SK-N-SH treated with all-trans-retinoic acid at 6 μM for 48 hours (cell line): Measurements from ENCODE around the gene VIT.

ENCODE experiments used
- ARNTL ChIP-seq: fragments of 450-650 bp; formaldehyde crosslinking; IDR thresholded peaks from 2 replicates; pipeline ENCODE4 v1.5.0; 2020; ENCODE audit warnings: low read depth, mild to moderate bottlenecking, moderate library complexity, borderline replicate concordance
- CREB5 ChIP-seq: fragments of 250-450 bp; sonication (Bioruptor Pico); IDR thresholded peaks from 2 replicates; pipeline ENCODE4 v1.5.1; 2020; ENCODE audit warnings: low read depth, mild to moderate bottlenecking, moderate library complexity
- ESRRG ChIP-seq: fragments of 250-450 bp; sonication (Bioruptor Pico); IDR thresholded peaks from 2 replicates; pipeline ENCODE4 v1.6.1; 2021; ENCODE audit warnings: mild to moderate bottlenecking
- GLIS3 ChIP-seq: fragments of 250-450 bp; sonication (Bioruptor Pico); IDR thresholded peaks from 2 replicates; pipeline ENCODE4 v1.5.0; 2020; ENCODE audit warnings: mild to moderate bottlenecking, moderate library complexity
- ISL1 ChIP-seq: fragments of 250-450 bp; sonication (Bioruptor Pico); IDR thresholded peaks from 2 replicates; pipeline ENCODE4 v2.1.2; 2022; ENCODE audit warnings: mild to moderate bottlenecking, moderate library complexity
- OSR1 ChIP-seq: fragments of 250-450 bp; sonication (Bioruptor Pico); IDR thresholded peaks from 2 replicates; pipeline ENCODE4 v1.8.0; 2022; ENCODE audit warnings: moderate library complexity, mild to moderate bottlenecking, inconsistent platforms
- POU6F1 ChIP-seq: fragments of 250-450 bp; sonication (Bioruptor Pico); IDR thresholded peaks from 2 replicates; pipeline ENCODE4 v1.8.0; 2021; ENCODE audit warnings: low read depth, mild to moderate bottlenecking, moderate library complexity, borderline replicate concordance
- PPARA ChIP-seq: fragments of 250-450 bp; sonication (Bioruptor Pico); IDR thresholded peaks from 2 replicates; pipeline ENCODE4 v1.5.0; 2020; ENCODE audit warnings: mild to moderate bottlenecking, borderline replicate concordance
- RARB ChIP-seq: fragments of 250-450 bp; sonication (Bioruptor Pico); IDR thresholded peaks from 2 replicates; pipeline ENCODE4 v1.8.0; 2021; ENCODE audit warnings: mild to moderate bottlenecking, moderate library complexity
- SNAI2 ChIP-seq: fragments of 250-450 bp; sonication (Bioruptor Pico); IDR thresholded peaks from 2 replicates; pipeline ENCODE4 v1.5.0; 2020; ENCODE audit warnings: mild to moderate bottlenecking, moderate library complexity
- TOX ChIP-seq: fragments of 250-450 bp; sonication (Bioruptor Pico); IDR thresholded peaks from 2 replicates; pipeline ENCODE4 v1.8.0; 2021; ENCODE audit warnings: mild to moderate bottlenecking, moderate library complexity, borderline replicate concordance
- ZFP3 ChIP-seq: fragments of 250-450 bp; sonication (Bioruptor Pico); IDR thresholded peaks from 2 replicates; pipeline ENCODE4 v1.5.0; 2020; ENCODE audit warnings: mild to moderate bottlenecking, moderate library complexity
- ZFP30 ChIP-seq: fragments of 450-650 bp; formaldehyde crosslinking; IDR thresholded peaks from 2 replicates; pipeline ENCODE4 v1.5.0; 2022; ENCODE audit warnings: mild to moderate bottlenecking, moderate library complexity
- ZNF70 ChIP-seq: fragments of 450-650 bp; formaldehyde crosslinking; IDR thresholded peaks from 2 replicates; pipeline ENCODE4 v1.5.0; 2020; ENCODE audit warnings: mild to moderate bottlenecking, moderate library complexity

- TF ChIP-seq ZFP30 (no peak), ARNTL (CRISPR knock-in tag) (no peak), CREB5 (CRISPR knock-in tag) (no peak), SNAI2 (no peak), ZFP3 (CRISPR knock-in tag) (no peak), PPARA (CRISPR knock-in tag) (no peak), ISL1 (CRISPR knock-in tag) (no peak), OSR1 (CRISPR knock-in tag) (no peak), TOX (CRISPR knock-in tag) (no peak), POU6F1 (no peak), ZNF70 (no peak), GLIS3 (CRISPR knock-in tag) (no peak), RARB (CRISPR knock-in tag) (no peak), ESRRG (CRISPR knock-in tag) (no peak)
These were observed 41.1 kb upstream of the VIT start for GRCh38 chr2:36655453-36655852.
